Mesodermal cell (in vitro differentiated cells): ENCODE data around the gene SORCS3.

Experiments
- H3K27ac ChIP-seq: 2 replicates; pipeline ENCODE4 v1.7.0; 2013; ENCODE audit warnings: mild to moderate bottlenecking, low read depth, low read length, moderate library complexity; ENCODE audit not compliant: severe bottlenecking
- H3K36me3 ChIP-seq: 2 replicates; pipeline ENCODE4 v1.7.1; 2013; ENCODE audit warnings: mild to moderate bottlenecking, low read length, moderate library complexity; ENCODE audit not compliant: control insufficient read depth, insufficient read depth
- H3K4me1 ChIP-seq: one replicate; pipeline ENCODE4 v1.7.1; 2013; ENCODE audit warnings: mild to moderate bottlenecking, low read length; ENCODE audit not compliant: insufficient read depth, control insufficient read depth, poor library complexity, severe bottlenecking
- H3K4me3 ChIP-seq: 2 replicates; pipeline ENCODE4 v1.7.0; 2013; ENCODE audit warnings: low read length, control low read depth, mild to moderate bottlenecking; ENCODE audit not compliant: insufficient read depth, poor library complexity, severe bottlenecking; ENCODE audit errors: extremely low read depth
- H3K9me3 ChIP-seq: 2 replicates; pipeline ENCODE4 v1.7.1; 2013; ENCODE audit warnings: mild to moderate bottlenecking, low read length, moderate library complexity; ENCODE audit not compliant: control insufficient read depth
- WGBS, 2 experiments: methylation state at CpG; one replicate each; pipeline ENCODE4 v1.1.5; 2013; ENCODE audit warnings: missing lambda C conversion rate in 2 of 2; ENCODE audit not compliant: insufficient coverage in 2 of 2; 5-methylcytosine and 5-hydroxymethylcytosine counted together

The SORCS3 gene

DNA sequence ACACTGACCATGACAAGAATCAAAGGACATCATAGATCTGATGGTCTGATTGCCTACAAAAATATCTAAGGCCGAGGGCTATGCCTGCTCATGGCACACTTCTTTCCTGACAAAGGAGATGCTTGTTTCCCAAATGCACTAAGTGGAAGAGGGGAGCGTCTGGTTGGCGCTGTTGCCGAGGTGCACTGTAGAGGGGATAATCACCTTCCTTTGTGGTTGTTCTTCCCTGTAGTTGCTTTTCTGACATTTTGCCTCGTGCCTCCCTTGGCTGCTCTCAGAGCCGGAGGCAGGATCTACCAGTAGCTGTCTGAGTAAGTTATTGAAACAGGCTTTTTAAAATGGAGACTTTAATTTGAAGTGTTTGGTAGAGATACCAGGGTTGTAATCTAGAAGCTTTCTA, 352.0 kb downstream of the SORCS3 start:
- no peaks in the 10 kb centered on the region for H3K9me3 ChIP-seq
- H3K4me3 ChIP-seq: no peak overlapping the region
- H3K36me3 ChIP-seq: no peaks in the 10 kb centered on the region
- 56 to 81% methylated on average over 2 to 4 of the region's 6 CpGs for WGBS, 2 experiments
- H3K27ac ChIP-seq: no peak overlapping the region
- no peaks in the 10 kb centered on the region for H3K4me1 ChIP-seq

GRCh38 chr10:105001269-105001668, 360.2 kb downstream of the SORCS3 start:
- Histone ChIP-seq H3K36me3 (no peaks in the 10 kb centered on the region), H3K27ac (no peak overlapping the region), H3K4me3 (no peak overlapping the region), H3K4me1 (no peaks in the 10 kb centered on the region), H3K9me3 (no peaks in the 10 kb centered on the region)
- 82 to 96% methylated on average over 2 of the region's 2 CpGs for WGBS, 2 experiments

GRCh38 chr10:105010411-105011121, 369.5 kb downstream of the SORCS3 start:
- no peaks in the 10 kb centered on the region for H3K4me1 ChIP-seq

DNA sequence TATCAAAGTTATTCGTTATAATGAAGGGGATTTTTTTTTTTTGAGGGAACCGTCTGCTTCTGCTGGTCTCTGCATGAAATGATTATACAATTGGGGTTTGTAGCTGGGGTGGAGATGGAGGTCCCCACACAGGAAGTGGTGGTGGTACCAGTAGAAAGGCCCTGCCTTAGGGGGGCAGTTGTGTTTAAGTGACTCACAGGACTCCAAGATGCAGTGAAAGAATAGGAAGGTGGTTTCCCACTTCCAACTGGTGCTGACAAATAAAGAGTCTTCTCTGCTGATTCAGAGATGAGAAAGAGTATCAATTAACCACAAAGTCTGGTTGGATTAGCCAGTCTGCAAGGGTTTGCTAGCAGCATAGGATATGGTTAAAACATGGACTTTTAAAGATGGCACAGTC, 376.0 kb downstream of the SORCS3 start:
- Histone ChIP-seq H3K4me1 (no peaks in the 10 kb centered on the region), H3K4me3 (no peak overlapping the region), H3K27ac (no peak overlapping the region), H3K9me3 (no peaks in the 10 kb centered on the region), H3K36me3 (no peaks in the 10 kb centered on the region)
- WGBS, 2 experiments: 0% methylated on average over 1 of the region's 2 CpGs; no CpG with 5 or more reads in 1 of the 2 experiments

More at GRCh38 chr10:105010411-105011121, 369.5 kb downstream of the SORCS3 start:
- Histone ChIP-seq H3K27ac (no peak overlapping the region), H3K4me3 (no peak overlapping the region), H3K9me3 (no peaks in the 10 kb centered on the region), H3K36me3 (no peaks in the 10 kb centered on the region)
- WGBS, 2 experiments: 100% methylated on average over 1 to 2 of the region's 2 CpGs

DNA sequence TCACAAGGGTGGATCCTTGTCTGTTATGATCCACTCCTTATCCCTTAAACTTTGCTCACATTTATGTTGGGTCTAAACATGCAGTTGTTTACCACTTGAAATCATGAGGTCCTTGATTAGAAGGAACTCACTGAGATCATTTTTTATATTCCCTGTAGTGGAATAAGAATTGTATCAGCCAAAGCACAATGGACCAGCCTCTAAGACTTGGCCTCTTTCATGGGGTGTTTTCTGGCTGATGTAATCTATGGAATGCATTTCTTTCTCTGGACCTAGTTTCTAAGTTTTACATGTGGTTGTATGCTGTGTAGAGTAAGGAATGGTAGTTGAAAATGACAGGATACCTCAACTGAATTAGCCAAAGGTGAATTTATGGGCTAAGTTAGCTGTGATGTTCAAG, 376.6 kb downstream of the SORCS3 start:
- no peaks in the 10 kb centered on the region for H3K4me1 ChIP-seq
- no peaks in the 10 kb centered on the region for H3K36me3 ChIP-seq
- H3K9me3 ChIP-seq: no peaks in the 10 kb centered on the region

GRCh38 chr10:105023211-105024111, 382.4 kb downstream of the SORCS3 start:
- no peak overlapping the region for H3K27ac ChIP-seq
- no peaks in the 10 kb centered on the region for H3K9me3 ChIP-seq
- H3K4me3 ChIP-seq: no peak overlapping the region
- H3K36me3 ChIP-seq: no peaks in the 10 kb centered on the region
- no peaks in the 10 kb centered on the region for H3K4me1 ChIP-seq
- 52 to 68% methylated on average over 4 to 5 of the region's 6 CpGs for WGBS, 2 experiments

More for the DNA sequence above, 376.6 kb downstream of the SORCS3 start:
- Histone ChIP-seq H3K4me3 (no peak overlapping the region), H3K27ac (no peak overlapping the region)

DNA sequence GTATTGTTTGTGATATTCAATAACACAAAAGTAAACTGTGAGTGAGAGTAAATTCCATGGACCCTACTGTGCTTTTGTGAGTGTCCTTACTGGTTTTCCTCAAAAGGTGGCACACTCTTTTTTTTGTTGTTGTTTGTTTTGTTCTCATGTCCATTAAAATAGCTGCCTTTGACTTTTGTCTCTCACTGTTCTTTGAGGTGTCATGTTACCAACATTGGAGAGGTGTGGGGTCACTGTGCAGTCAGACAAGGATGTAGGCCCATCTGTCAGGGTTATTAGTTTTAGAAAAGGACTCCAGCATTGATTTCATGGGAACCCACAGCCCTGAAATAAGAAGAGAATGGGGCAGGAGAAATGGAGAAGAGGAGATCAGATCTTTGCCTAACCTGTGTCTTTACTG, 383.1 kb downstream of the SORCS3 start:
- Histone ChIP-seq H3K36me3 (no peaks in the 10 kb centered on the region), H3K27ac (no peak overlapping the region), H3K9me3 (no peaks in the 10 kb centered on the region), H3K4me3 (no peak overlapping the region), H3K4me1 (no peaks in the 10 kb centered on the region)

GRCh38 chr10:105025092-105025491, 384.0 kb downstream of the SORCS3 start:
- Histone ChIP-seq H3K9me3 (no peaks in the 10 kb centered on the region), H3K36me3 (no peaks in the 10 kb centered on the region), H3K4me1 (no peaks in the 10 kb centered on the region), H3K4me3 (no peak overlapping the region), H3K27ac (no peak overlapping the region)
- 29 to 83% methylated on average over 1 of the region's 1 CpG for WGBS, 2 experiments

DNA sequence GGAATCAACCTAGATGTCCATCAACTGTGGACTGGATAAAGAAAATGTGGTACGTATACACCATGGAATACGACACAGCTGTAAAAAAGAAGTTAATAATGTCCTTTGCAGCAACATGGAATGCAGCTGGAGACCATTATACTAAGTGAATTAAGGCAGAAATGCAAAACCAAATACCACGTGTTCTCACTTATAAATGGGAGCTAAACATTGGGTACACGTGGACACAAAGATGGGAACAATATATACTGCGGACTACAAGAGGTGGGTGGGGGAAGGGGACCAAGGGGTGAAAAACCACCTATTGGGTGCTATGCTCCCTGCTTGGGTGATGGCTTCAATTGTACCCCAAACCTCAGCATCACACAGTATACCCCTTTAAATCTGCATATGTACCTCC, 385.5 kb downstream of the SORCS3 start:
- no peaks in the 10 kb centered on the region for H3K9me3 ChIP-seq
- H3K4me1 ChIP-seq: no peaks in the 10 kb centered on the region
- 96 to 100% methylated on average over 2 to 3 of the region's 5 CpGs for WGBS, 2 experiments
- no peak overlapping the region for H3K27ac ChIP-seq
- no peak overlapping the region for H3K4me3 ChIP-seq
- no peaks in the 10 kb centered on the region for H3K36me3 ChIP-seq

DNA sequence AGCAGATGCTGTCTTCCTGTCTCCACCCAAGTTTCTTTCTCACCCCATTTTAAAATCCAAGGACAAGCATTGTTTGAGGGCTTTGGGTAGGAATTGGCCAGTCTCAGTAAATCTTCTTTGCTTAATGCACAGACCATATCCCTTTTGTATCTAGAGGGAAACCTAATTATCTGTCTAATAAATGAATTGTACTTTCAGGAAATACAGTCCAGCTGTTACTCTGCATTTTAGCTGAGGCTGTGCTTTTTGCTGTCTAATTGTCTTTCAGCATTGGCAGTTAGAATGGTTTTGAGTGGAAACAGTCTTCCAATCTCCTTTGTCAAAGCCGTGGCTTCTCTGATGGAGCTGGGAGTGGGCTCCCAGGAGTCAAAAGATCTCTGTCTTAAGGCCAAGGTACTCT, 388.2 kb downstream of the SORCS3 start:
- H3K9me3 ChIP-seq: no peaks in the 10 kb centered on the region
- H3K36me3 ChIP-seq: no peaks in the 10 kb centered on the region
- WGBS, 2 experiments: 89% methylated on average over 1 of the region's 1 CpG; no CpG with 5 or more reads in 1 of the 2 experiments
- no peak overlapping the region for H3K4me3 ChIP-seq
- no peaks in the 10 kb centered on the region for H3K4me1 ChIP-seq
- no peak overlapping the region for H3K27ac ChIP-seq

- H3K4me1 ChIP-seq: no peaks in the 10 kb centered on the region
- H3K27ac ChIP-seq: no peak overlapping the region
Observed at GRCh38 chr10:105037022-105037421, 395.9 kb downstream of the SORCS3 start.

More at GRCh38 chr10:105037022-105037421, 395.9 kb downstream of the SORCS3 start:
- Histone ChIP-seq H3K36me3 (no peaks in the 10 kb centered on the region), H3K4me3 (no peak overlapping the region), H3K9me3 (no peaks in the 10 kb centered on the region)
